ENCODE data around the gene SLC49A3. TPM values are rescaled to one million over a fixed set of nuclear protein-coding genes. Genes with fewer than 3 reads are reported as not detected.

SLC49A3 gene
- total RNA-seq, 1 donor from 2014 or later: 0.72 TPM

- intact Hi-C loops (cut with micrococcal nuclease): loop anchor here (1.0 kb wide), 1 partner anchor 21 kb away; the partner anchor contains the start of gene PCGF3
These were observed 4.8 kb downstream of the SLC49A3 start for GRCh38 chr4:683982-684622.

DNA sequence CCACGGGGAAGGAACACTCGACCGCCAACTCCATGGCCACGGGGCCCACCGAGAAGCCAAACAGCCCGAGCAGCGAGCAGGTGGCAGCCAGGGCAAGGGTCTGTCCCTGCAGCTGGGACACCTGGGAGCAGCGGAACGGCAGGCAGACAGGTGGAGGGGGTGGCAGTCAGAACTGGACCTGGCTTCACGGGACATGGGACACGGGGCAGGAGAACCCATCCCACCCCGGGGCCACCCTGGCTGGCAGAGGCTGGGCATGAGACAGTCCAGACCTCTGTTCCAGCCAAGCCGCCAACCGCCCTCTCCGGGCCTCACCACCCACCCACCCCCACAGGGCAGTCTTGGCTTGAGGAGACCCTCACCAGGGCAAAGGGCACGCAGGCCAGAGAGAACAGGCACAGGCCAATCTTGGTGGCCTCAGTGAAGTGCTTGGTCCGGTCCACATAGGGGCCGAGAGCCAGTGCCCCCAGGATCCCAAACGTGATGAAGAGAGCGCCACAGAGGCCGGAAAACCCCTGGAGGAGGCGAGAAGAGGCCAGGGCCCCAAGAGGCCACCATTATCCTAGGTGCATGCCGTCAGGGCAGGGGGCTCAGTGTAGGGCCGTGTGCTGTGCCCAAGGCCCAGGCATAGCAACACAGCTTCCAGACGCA is 5.6 kb downstream of the SLC49A3 start:
- intact Hi-C loops (cut with micrococcal nuclease): no loop called here
- Mint-ChIP-seq H3K27ac (no peak overlapping the region), H3K9me3 (no peaks in the 10 kb centered on the region), H3K4me3 (no peak overlapping the region), H3K27me3 (peaks cover 5% of the 10 kb centered on the region), H3K4me1 (peaks cover 4% of the 10 kb centered on the region), H3K36me3 (ENCODE audit: low read depth) (no peaks in the 10 kb centered on the region)
- DNase-seq: no peak

More at GRCh38 chr4:683982-684622, 4.8 kb downstream of the SLC49A3 start:
- H3K27me3 Mint-ChIP-seq: peaks cover 5% of the 10 kb centered on the region
- no peak overlapping the region for H3K4me3 Mint-ChIP-seq
- peaks cover 4% of the 10 kb centered on the region for H3K4me1 Mint-ChIP-seq
- DNase-seq: peak; percentile 86
- no peaks in the 10 kb centered on the region for H3K36me3 Mint-ChIP-seq (ENCODE audit: low read depth)
- no peak overlapping the region for H3K27ac Mint-ChIP-seq
- no peaks in the 10 kb centered on the region for H3K9me3 Mint-ChIP-seq

DNA sequence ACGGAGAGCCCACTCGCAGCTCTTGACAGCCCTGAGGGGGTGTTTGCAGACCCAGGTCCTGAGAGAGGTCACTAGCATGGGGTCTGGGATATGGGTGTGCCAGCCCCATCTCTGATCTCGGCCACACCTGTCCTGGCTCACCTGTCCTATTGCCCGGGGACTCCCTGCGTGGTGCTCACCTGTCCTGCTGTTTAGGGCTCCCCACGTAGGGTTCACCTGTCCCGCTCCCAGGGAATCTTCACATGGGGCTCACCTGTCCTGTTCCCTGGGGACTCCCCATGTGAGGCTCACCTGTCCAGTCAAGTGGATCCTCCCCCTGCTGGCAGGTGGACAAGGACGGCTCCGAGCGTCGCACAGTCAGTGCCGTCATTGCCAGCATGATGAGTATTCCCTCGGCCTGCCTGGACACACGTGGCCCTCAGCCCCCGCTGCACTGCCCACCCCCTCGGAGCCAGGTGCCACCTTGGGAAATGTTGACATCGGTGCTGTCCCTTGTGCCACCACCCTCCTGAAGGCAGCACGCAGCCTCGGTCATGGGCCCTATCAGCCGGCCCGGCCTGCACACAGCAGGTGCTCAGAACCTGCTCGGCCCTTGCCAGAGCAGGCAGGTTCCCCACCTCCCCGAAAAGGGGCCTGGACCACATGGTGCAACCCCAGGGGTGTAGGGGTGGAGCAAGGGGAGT is 6.3 kb downstream of the SLC49A3 start:
- Mint-ChIP-seq H3K27ac (no peak overlapping the region), H3K4me3 (no peak overlapping the region), H3K9me3 (no peaks in the 10 kb centered on the region), H3K27me3 (peaks cover under 1% of the 10 kb centered on the region), H3K4me1 (peaks cover 4% of the 10 kb centered on the region), H3K36me3 (ENCODE audit: low read depth) (no peaks in the 10 kb centered on the region)
- no peak for DNase-seq
- intact Hi-C loops (cut with micrococcal nuclease): no loop called here

GRCh38 chr4:681736-682451 is 7.1 kb downstream of the SLC49A3 start:
- intact Hi-C loops (cut with micrococcal nuclease): no loop called here
- peak; percentile 75 for DNase-seq
- Mint-ChIP-seq H3K4me1 (peaks cover 4% of the 10 kb centered on the region), H3K4me3 (no peak overlapping the region), H3K27me3 (no peaks in the 10 kb centered on the region), H3K27ac (no peak overlapping the region), H3K36me3 (ENCODE audit: low read depth) (no peaks in the 10 kb centered on the region), H3K9me3 (no peaks in the 10 kb centered on the region)

DNA sequence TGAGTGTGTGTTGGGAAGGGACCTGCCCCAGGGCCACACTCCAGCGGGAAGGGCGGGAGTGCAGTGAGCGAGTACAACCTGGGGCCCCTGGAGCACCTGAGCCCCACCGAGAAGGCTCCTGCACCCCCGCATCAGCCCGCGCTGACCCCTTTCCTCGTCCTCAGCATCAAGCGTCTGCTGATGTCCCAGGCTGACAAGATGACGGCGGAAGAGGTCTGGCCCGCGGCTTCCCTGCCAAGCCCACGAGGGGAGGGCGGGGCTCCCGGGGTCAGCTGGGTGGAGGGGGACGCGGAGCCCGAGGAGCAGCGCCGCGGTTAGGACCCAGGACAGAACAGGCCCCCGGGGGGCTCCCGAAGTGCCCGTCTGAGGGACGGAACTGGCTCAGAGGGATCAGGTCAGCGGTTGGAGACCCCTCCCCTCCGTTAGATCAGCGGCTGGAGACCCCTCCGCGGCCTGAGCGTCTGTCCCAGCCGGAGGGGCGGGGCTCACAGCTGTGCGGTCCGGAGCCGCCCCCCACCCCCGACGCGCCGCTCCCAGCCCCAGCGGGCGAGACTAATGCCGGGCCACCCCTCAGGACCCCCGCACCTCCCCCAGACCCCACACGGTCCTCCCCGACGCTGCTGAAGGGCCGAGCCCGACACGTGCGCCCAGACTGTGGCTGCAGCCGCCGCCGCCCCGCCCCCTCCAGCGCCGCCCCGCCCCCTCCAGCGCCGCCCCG is 7.9 kb downstream of the SLC49A3 start:
- H3K9me3 Mint-ChIP-seq: no peaks in the 10 kb centered on the region
- intact Hi-C loops (cut with micrococcal nuclease): no loop called here
- H3K27ac Mint-ChIP-seq: no peak overlapping the region
- H3K36me3 Mint-ChIP-seq (ENCODE audit: low read depth): peaks cover 2% of the 10 kb centered on the region
- peaks cover 4% of the 10 kb centered on the region for H3K4me1 Mint-ChIP-seq
- H3K27me3 Mint-ChIP-seq: no peaks in the 10 kb centered on the region
- peak overlapping the region; percentile 70 for H3K4me3 Mint-ChIP-seq
- peak; percentile 86 for DNase-seq

- Mint-ChIP-seq H3K27me3 (no peaks in the 10 kb centered on the region), H3K36me3 (ENCODE audit: low read depth) (peaks cover 2% of the 10 kb centered on the region), H3K9me3 (no peaks in the 10 kb centered on the region), H3K27ac (no peak overlapping the region), H3K4me3 (peak overlapping the region; percentile 70), H3K4me1 (peaks cover 4% of the 10 kb centered on the region)
- intact Hi-C loops (cut with micrococcal nuclease): no loop called here
- DNase-seq: no peak
These were observed 8.4 kb downstream of the SLC49A3 start for GRCh38 chr4:680551-680927.

GRCh38 chr4:680091-680490 is 8.9 kb downstream of the SLC49A3 start:
- Mint-ChIP-seq H3K36me3 (ENCODE audit: low read depth) (peaks cover 2% of the 10 kb centered on the region), H3K4me1 (peaks cover 7% of the 10 kb centered on the region), H3K27ac (no peak overlapping the region), H3K9me3 (no peaks in the 10 kb centered on the region), H3K27me3 (no peaks in the 10 kb centered on the region), H3K4me3 (peak overlapping the region; percentile 39)
- DNase-seq: no peak
- intact Hi-C loops (cut with micrococcal nuclease): no loop called here

DNA sequence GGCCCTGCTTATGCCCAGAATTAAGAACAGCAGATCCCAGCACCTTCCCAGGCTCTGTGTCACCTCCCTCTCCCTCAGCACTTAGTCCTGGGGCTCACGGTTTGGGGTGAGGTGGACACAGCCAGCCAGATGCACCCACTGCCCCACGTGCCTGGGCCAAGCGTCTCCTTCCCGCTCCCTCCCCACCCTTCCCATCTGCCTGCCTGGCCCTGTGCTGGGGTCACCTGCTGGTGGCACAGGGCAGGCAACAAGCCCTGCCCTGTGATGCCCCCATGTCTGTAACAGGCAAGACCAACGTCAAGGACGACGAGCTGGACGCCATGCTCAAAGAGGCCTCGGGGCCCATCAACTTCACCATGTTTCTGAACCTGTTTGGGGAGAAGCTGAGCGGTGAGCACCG is 9.3 kb downstream of the SLC49A3 start:
- intact Hi-C loops (cut with micrococcal nuclease): loop anchor here (10.0 kb wide), 1 partner anchor 205 kb away; no protein-coding TSS in a partner anchor
- no peak for DNase-seq
- H3K27ac Mint-ChIP-seq: no peak overlapping the region
- H3K27me3 Mint-ChIP-seq: no peaks in the 10 kb centered on the region
- H3K4me1 Mint-ChIP-seq: peaks cover 7% of the 10 kb centered on the region
- peaks cover 2% of the 10 kb centered on the region for H3K36me3 Mint-ChIP-seq (ENCODE audit: low read depth)
- H3K4me3 Mint-ChIP-seq: no peak overlapping the region
- no peaks in the 10 kb centered on the region for H3K9me3 Mint-ChIP-seq

- H3K4me1 Mint-ChIP-seq: peaks cover 7% of the 10 kb centered on the region
These were observed 9.9 kb downstream of the SLC49A3 start for GRCh38 chr4:679104-679481.

DNA sequence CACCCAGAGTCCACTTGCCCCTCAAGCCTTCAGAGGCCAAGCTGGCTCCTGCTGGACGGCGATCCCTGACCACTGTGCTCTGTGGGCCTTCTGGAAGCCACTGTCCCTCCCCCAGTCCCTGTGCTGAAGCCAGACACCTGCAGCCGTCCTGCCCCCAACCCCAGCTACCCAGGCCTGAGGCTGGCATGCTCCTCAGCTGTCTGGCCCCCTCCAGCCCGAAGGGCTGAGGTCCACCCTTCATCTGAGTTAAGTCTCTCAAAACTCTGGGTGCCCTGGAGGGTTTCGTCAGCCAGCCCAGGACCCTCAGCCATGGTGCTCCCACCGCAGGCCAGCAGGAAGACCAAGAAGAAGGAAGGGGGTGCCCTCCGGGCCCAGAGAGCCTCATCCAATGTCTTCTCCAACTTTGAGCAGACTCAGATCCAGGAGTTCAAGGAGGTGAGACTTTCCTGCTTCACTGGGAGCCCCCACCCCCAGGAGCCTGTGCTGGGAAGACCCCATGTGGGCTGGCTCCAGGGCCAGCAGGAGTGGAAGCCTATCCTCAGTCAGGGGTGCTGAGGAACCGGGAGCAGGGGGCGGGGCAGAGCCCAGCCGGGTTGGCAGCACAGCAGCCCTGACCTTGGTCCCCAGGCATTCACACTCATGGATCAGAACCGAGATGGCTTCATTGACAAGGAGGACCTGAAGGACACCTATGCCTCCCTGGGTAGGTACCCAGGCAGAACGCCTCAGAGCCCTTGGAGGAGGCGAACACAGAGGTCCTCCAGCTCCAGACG is 10.4 kb downstream of the SLC49A3 start:
- DNase-seq: no peak
- no peaks in the 10 kb centered on the region for H3K9me3 Mint-ChIP-seq
- H3K36me3 Mint-ChIP-seq (ENCODE audit: low read depth): peaks cover 4% of the 10 kb centered on the region
- no peaks in the 10 kb centered on the region for H3K27me3 Mint-ChIP-seq
- peaks cover 4% of the 10 kb centered on the region for H3K4me1 Mint-ChIP-seq
- no peak overlapping the region for H3K4me3 Mint-ChIP-seq
- intact Hi-C loops (cut with micrococcal nuclease): loop anchor here (10.0 kb wide), 1 partner anchor 204 kb away; no protein-coding TSS in a partner anchor
- no peak overlapping the region for H3K27ac Mint-ChIP-seq

More at GRCh38 chr4:679104-679481, 9.9 kb downstream of the SLC49A3 start:
- no peak for DNase-seq
- intact Hi-C loops (cut with micrococcal nuclease): loop anchor here (10.0 kb wide), 1 partner anchor 204 kb away; no protein-coding TSS in a partner anchor
- no peaks in the 10 kb centered on the region for H3K9me3 Mint-ChIP-seq
- peaks cover 3% of the 10 kb centered on the region for H3K36me3 Mint-ChIP-seq (ENCODE audit: low read depth)
- H3K27me3 Mint-ChIP-seq: no peaks in the 10 kb centered on the region
- no peak overlapping the region for H3K4me3 Mint-ChIP-seq
- no peak overlapping the region for H3K27ac Mint-ChIP-seq

DNA sequence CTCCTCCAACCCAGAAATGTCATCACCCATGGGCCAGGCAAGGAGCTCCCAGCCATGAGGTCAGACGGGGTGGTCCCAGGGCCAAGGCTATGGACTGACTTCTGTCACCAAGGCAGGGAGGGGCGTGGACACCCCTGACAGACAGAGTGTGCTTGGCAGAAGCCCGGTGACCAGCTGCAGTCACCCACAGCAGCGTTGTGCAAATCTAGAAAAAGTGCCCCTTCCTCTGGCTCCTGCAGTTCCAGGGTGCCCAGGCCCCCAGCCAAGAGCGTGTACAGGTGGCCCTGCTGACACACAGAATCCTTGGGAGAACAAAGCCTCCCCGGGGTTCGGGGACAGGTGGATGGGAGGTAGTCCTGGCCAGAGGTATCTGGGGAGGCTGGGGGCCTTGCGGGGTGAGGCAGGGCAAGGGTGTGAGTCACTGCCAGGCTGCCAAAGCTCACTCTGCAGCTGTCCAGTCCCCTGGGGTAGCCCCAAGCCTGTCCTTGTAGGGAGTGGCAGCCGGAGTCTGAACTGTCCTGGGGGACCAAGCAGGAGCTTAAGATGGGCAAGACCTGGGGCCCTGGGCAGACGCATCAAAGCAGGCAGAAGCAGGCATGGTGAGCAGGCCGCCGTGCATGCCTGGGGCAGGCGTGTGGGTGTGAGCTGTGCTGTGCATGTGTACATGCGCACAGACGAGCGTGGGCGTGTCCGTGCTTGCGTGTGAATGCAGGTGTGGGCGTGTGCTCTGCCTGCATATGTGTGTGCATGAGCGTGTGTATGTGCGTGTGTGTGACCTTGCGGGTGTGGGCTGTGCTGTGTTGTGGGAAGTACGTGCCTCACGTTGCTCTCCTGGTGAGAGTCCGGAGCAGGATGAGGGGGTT is 11.3 kb downstream of the SLC49A3 start:
- intact Hi-C loops (cut with micrococcal nuclease): loop anchor here (10.0 kb wide), 1 partner anchor 203 kb away; no protein-coding TSS in a partner anchor
- no peaks in the 10 kb centered on the region for H3K27me3 Mint-ChIP-seq
- no peak for DNase-seq
- peaks cover 8% of the 10 kb centered on the region for H3K4me1 Mint-ChIP-seq
- H3K9me3 Mint-ChIP-seq: no peaks in the 10 kb centered on the region
- H3K36me3 Mint-ChIP-seq (ENCODE audit: low read depth): peaks cover 9% of the 10 kb centered on the region
- H3K27ac Mint-ChIP-seq: no peak overlapping the region
- peak overlapping the region; percentile 11 for H3K4me3 Mint-ChIP-seq

DNA sequence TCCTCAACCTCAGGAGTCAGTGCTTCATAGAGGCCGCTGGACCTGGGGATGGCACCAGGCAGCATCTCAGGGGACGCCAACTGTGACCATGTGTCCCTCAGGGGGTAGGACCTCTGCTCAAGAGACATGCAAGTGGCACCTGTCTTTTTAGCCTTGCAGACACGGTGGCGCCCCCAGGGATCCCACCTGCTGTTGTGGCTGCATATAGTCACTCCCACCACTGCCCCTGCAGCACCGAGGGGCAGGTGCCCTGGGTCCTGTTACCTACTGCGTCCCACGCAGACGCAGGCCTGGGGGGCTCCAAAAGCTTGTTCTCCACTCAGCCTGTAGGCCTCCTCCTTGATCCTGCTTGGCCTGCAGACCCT is 12.1 kb downstream of the SLC49A3 start:
- H3K27me3 Mint-ChIP-seq: no peaks in the 10 kb centered on the region
- intact Hi-C loops (cut with micrococcal nuclease): loop anchor here (10.0 kb wide), 1 partner anchor 202 kb away; no protein-coding TSS in a partner anchor
- no peaks in the 10 kb centered on the region for H3K9me3 Mint-ChIP-seq
- DNase-seq: no peak
- no peak overlapping the region for H3K27ac Mint-ChIP-seq
- H3K36me3 Mint-ChIP-seq (ENCODE audit: low read depth): peaks cover 13% of the 10 kb centered on the region
- H3K4me3 Mint-ChIP-seq: peak overlapping the region; percentile 17
- H3K4me1 Mint-ChIP-seq: peaks cover 8% of the 10 kb centered on the region
